ENCODE data around the gene SLC10A7.
"Not testable (repeated sequence)": the region's sequence is repeated elsewhere in the genome, so short reads cannot be mapped to it uniquely, and the experiment has no call there.

SLC10A7 gene

GRCh38 chr4:146350114-146350513 lies 171.6 kb downstream of the SLC10A7 start:
- not testable (repeated sequence) for DNase-seq (ENCODE audit: low spot score)

DNA sequence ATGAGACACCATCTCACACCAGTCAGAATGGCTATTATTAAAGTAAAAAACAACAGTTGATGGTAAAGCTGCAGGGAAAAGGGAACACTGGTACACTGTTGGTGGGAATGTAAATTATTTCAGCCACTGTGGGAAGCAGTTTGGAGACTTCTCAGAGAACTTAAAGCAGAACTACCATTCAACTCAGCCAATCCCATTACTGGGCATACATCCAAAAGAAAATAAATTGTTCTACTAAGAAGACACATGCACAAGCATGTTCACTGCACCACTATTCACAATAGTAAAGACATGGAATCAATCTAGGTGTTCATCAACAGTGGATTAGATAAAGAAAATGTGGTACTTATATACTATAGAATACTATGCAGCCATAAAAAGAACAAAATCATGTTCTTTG lies 172.4 kb downstream of the SLC10A7 start:
- DNase-seq (ENCODE audit: low spot score) = no peak

GRCh38 chr4:146347822-146348221 lies 173.9 kb downstream of the SLC10A7 start:
- no peak for DNase-seq (ENCODE audit: low spot score)

GRCh38 chr4:146346276-146346675 lies 175.5 kb downstream of the SLC10A7 start:
- DNase-seq (ENCODE audit: low spot score) = no peak

DNA sequence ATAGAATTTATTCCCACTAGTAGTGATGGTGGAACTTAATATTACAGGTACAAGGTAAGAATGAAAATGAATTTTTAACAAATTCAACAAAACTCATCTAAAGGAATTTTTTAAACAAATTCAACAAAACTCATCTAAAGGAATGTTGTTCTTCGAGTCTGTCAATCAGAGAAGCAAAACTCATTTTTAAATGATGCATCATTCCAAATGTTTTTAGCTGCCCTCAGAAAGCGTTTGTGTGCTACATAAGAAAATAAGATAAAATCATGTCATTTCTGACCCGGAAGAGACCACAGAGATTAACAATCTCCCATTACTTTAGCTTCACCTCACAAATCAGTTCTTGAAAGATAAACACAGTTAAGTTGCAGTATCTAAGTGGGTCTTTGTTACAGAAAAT lies 178.0 kb downstream of the SLC10A7 start:
- no peak for DNase-seq (ENCODE audit: low spot score)

DNA sequence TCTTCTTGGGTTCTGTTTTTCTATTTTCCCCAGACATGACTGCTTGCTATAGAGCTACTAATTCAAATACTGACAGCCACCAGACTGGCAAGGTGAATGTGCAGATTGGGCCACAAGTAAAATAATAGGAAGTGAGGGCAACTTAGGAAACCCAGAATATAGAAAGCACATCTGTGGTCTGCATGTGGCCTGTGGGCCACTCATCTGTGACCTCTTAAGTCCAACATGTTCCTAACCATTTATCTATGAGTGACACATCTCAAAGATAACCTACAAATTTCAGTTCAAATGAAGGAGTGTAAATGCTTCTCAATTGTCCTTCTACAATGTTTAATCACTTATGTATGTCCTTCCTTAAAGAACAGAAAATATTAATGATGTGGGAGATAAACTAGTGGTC lies 178.5 kb downstream of the SLC10A7 start:
- no peak for DNase-seq (ENCODE audit: low spot score)

DNA sequence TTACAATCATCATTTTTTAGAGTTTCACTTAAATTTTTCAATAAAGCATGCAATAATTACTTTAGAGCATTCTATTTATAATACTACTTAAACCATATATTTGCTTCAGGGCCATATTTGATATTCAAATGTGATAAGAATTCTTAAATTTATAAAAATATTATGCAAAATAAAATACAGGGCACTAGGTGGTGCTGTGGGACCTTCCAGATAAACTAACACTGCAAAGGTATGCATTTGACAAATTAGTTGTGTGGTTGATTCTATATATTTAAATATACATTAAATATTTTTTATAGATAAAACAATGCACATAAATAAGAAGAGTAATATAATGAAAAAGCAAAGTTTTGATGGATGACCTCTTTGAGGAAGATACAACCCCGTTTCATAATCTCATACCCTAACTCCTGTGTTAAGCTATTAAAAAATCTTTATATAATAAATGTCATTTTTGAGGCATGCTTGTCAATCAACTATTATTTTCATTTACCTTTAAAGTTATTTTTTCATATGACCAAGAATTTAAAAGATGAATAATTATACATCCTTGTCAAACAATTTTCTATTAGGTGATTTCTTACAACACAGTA lies 179.0 kb downstream of the SLC10A7 start:
- DNase-seq (ENCODE audit: low spot score) = no peak

- no peak for DNase-seq (ENCODE audit: low spot score)
Observed at GRCh38 chr4:146340798-146341197, 180.9 kb downstream of the SLC10A7 start.

GRCh38 chr4:146338512-146338911 lies 183.2 kb downstream of the SLC10A7 start:
- no peak for DNase-seq (ENCODE audit: low spot score)

DNA sequence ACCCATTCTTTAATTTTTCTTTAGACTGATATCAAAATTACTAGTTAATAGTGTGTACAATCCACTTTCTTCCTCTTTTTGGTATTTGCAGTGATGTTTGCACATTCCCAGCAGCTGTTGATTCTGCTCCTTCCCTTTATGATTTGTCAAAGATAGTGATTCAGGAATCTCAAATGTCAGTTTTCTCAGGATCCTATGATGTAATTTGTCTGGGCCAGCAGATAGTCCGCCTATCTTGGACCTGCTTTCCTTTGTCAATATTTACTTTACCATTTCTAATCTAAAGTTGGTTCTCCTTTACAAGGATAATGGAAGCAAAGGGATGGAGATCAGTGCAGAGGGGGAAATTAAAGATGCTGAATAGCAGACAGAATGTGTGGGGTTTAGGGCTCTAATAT lies 185.3 kb downstream of the SLC10A7 start:
- no peak for DNase-seq (ENCODE audit: low spot score)

- DNase-seq (ENCODE audit: low spot score) = no peak
Observed at GRCh38 chr4:146335763-146336409, 185.9 kb downstream of the SLC10A7 start.

DNA sequence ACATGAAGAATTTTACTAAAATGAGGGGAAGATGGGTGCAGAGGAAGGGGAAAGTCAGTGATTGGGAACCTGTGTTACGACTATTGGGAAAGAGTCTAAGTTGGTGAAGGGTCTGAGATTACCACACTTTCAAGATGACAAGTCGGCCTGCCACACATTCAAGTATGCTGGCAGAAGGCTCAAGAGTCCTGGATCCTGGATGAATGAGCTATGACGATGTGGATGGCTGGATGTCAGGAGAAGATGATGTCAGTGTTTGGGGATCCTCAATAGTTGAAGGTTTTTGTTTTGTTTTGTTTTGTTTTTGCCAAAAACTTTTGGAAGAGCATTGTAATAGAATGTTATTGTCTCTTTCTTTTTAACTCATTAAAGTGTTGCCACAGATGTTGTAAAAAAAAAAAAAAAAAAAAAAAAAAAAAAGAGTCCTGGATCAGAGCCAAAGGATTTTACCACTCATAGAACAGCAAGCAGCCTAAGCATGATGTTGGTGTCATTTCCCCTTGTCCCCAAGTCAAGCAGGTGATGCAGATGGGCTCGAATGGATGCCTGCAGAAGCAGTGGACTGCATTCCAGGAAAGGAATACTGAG lies 186.8 kb downstream of the SLC10A7 start:
- DNase-seq (ENCODE audit: low spot score) = no peak

- DNase-seq (ENCODE audit: low spot score) = no peak
Observed at GRCh38 chr4:146333895-146334262, 187.9 kb downstream of the SLC10A7 start.

- no peak for DNase-seq (ENCODE audit: low spot score)
Observed at GRCh38 chr4:146333187-146333894, 188.4 kb downstream of the SLC10A7 start.

DNA sequence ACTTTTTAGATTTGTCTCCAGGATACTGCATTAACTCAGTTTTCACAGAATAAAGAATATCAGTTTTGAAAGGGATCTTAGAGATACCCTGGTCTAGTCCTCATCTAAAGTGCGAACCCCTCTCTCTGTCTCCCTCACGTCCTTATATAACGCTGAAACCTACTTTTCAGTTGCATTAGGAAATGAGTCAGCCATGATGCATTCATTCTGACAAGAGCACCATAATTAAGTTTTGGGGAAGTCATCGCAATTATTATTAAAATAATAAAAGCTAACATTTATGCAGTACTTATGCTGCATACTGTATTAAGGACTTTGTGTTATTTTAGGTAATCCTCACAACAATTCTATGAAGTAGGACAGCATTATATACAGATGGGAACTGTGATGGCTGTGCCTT lies 191.3 kb downstream of the SLC10A7 start:
- no peak for DNase-seq (ENCODE audit: low spot score)

- no peak for DNase-seq (ENCODE audit: low spot score)
Observed at GRCh38 chr4:146329050-146329716, 192.6 kb downstream of the SLC10A7 start.

GRCh38 chr4:146327859-146328650 lies 193.7 kb downstream of the SLC10A7 start:
- no peak for DNase-seq (ENCODE audit: low spot score)

GRCh38 chr4:146318894-146319293 lies 202.8 kb downstream of the SLC10A7 start:
- DNase-seq (ENCODE audit: low spot score) = no peak

GRCh38 chr4:146317783-146318182 lies 204.0 kb downstream of the SLC10A7 start:
- no peak for DNase-seq (ENCODE audit: low spot score)

- DNase-seq (ENCODE audit: low spot score) = no peak
Observed at GRCh38 chr4:146315184-146315583, 206.6 kb downstream of the SLC10A7 start.

- no peak for DNase-seq (ENCODE audit: low spot score)
Observed at GRCh38 chr4:146311238-146311970, 210.3 kb downstream of the SLC10A7 start.
